Sciatic nerve (tissue), 2 donors: ENCODE data around the gene NIPAL4. TPM values are rescaled to one million over a fixed set of nuclear protein-coding genes. Genes with fewer than 3 reads are reported as not detected.
"Not testable (repeated sequence)": the region's sequence is repeated elsewhere in the genome, so short reads cannot be mapped to it uniquely, and the experiment has no call there.

Source experiments
- ATAC-seq: fragments of 200-7000 bp; cut with Tn5 transposase; one replicate; pipeline ENCODE4 v1.9.1; 2020; ENCODE audit warnings: mild to moderate bottlenecking, moderate library complexity
- DNase-seq: peaks from one replicate; pipeline ENCODE4 v3.0.0-alpha.2; 2020; ENCODE audit warnings: low spot score
- intact Hi-C: fragments of 100-400 bp; cut with DNase I; formaldehyde crosslinking; loops from one replicate; pipeline ENCODE4 v1.14.2; 2022
- total RNA-seq: library from RNA; stranded (reverse); fragmentation: NEBNext Ultra II Directional; extraction: Animal tissue kit (Norgen Biotek cat#: 25700); gene quantifications from one replicate; pipeline ENCODE4 v1.2.1, GENCODE V29; 2021
- donor health status: DM: no; HTN: no; CAD: no.
- donor health status: DM: no; HTN: no; CAD: no.

NIPAL4 gene
- total RNA-seq, 1 donor from 2014 or later: 0.36 TPM

DNA sequence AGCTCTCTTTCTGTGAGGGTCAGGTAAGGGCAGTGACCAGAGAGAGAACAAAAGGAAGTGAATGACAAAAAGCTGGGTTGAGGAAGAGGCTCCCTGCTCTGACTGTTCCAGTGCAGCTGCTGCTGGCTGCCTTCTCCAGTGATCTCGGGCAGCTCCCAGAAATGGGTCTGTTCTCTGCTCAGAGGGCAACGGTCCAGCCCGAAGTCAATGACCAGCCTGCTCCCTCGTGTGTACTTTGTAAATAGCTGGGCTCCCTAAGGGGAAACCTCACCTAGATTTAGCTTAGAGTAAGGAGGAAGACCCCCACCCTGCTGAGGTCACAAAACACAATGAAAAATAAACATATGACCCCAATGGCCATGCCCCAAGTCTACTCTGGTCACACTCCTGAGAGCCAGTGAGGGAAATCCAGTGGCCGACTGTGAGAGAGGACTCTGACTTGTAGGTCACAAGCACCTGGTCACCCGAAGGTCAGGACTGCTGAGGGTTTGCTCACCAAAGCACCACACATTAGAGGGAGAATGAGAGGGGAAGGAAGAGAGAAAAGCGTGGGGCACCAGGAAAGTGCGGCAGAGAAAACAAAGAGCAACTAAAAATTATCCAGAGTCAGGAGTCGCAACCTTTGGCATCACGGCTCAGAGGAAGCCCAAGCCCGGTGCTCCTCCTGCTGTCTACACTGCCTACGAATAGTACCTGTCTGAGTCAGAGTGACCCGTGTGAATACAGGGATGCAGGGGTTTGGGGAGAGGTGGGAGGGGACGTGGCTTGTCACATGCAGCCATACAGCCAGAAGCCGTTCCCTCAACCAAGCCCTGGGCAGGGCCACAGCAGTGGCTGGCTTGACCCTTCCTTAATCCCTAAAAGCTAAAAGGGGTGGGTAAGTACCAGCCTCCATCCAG is 19.8 kb downstream of the NIPAL4 start:
- DNase-seq (no peak), ATAC-seq (peak; percentile 10)
- intact Hi-C loops: loop anchor here (10.0 kb wide), 1 partner anchor 155 kb away; no protein-coding TSS in a partner anchor

DNA sequence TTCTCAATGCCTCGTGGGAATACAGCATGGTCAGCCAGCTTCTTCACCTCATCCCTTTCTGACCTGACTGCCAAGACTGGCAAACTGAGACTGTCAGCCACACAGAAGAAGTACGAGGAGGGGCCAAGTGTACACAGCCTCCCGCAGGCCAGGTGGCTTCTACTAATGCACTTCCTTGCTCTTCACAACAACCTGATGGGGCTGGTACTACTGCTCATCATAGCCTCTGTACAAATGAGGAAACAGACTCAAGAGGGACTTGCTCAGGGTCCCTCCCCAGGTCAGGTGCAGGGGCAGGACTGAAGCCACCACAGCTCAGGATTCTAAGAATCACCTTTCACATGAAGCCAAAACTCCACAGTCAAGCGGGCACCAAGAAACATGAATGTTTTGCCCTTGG is 21.3 kb downstream of the NIPAL4 start:
- ATAC-seq (no peak), DNase-seq (no peak)
- intact Hi-C loops: no loop called here

DNA sequence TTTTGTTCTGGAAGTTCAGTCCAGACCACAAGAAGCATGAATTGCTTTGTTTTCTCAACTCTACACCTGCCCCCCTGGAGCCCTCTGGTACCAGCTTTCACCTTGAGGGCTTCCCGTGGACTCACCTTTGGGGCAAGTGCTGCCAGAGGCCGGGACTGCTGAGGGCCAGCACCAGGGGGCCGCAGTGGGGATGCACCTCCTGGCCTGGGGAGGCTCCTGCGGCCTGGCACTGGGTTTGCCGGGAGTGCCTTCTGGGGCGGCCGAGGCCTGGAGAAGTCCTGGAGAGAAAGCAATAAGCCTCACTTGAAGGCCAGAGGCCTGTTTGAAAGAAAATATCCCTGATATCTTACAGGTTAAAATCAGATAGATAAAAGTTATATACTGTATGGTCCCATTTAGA is 21.7 kb downstream of the NIPAL4 start:
- ATAC-seq (no peak), DNase-seq (no peak)
- intact Hi-C loops: no loop called here

DNA sequence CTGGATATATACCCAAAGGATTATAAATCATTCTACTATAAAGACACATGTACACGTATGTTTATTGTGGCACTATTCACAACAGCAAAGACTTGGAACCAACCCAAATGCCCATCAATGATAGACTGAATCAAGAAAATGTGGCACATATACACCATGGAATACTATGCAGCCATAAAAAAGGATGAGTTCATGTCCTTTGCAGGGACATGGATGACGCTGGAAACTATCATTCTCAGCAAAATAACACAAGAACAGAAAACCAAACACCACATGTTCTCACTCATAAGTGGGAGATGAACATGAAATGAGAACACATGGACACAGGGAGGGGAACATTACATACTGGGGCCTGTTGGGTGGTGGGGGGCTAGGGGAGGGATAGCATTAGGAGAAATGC is 22.7 kb downstream of the NIPAL4 start:
- intact Hi-C loops, ATAC-seq, DNase-seq: not testable (repeated sequence)

DNA sequence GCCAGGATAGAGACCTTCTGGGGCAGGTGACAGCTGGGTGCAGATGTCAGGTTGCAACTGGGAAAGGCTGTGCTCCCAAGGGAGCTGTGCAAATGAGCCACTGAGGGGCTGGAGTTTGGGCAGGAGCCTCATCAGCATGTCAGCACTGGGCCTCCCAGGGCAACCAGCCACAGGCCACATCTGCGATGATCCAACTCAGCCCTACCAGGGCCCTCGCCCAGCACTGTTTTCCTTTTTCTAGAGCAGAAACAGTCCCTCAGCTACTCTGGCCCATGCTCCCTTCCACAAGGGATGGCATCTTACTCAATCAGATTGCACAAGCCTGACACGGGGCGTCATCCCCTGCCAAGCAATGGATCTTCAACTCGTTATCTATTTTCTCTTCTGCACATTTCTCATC is 24.8 kb downstream of the NIPAL4 start:
- intact Hi-C loops: no loop called here
- ATAC-seq (peak; percentile 86), DNase-seq (no peak)

DNA sequence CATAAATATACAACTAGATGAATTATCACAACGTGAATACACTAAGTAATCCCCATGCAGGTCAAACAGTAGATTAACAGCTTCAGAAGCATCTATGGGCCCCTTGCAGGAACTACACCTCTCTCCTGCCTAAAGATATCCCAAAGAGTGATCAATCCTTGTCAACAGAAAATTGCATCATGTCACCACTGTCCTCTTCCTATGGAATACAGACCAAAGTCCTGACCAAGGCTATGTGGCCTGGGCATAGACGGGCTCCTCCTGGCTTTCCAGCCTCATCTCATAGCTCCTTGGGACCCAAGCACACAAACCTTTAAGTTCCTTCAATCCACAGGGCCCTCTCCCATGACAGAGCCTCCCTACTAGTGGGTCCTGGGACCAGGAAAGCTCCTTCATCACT is 25.3 kb downstream of the NIPAL4 start:
- DNase-seq: no peak
- no peak for ATAC-seq
- intact Hi-C loops: no loop called here

DNA sequence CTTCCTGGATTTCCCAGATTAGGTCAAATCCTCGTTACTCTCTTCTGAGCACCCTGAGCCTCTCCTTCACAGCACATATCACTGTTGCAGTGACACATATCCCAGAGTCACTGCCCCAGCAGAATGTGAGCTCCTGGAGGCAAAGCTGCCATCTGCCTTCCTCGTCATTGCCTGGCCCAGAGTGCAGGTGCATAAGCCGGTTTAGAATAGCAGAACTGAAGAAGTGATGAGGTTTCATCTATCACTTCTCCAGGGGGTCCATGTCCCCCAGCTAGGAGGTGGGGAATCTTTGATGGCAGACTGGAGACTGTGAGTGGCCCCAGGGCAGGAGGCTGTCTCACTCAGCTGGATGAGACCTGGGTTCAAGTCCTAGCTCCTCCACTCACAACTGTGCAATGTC is 25.8 kb downstream of the NIPAL4 start:
- intact Hi-C loops: no loop called here
- no peak for ATAC-seq
- DNase-seq: no peak

DNA sequence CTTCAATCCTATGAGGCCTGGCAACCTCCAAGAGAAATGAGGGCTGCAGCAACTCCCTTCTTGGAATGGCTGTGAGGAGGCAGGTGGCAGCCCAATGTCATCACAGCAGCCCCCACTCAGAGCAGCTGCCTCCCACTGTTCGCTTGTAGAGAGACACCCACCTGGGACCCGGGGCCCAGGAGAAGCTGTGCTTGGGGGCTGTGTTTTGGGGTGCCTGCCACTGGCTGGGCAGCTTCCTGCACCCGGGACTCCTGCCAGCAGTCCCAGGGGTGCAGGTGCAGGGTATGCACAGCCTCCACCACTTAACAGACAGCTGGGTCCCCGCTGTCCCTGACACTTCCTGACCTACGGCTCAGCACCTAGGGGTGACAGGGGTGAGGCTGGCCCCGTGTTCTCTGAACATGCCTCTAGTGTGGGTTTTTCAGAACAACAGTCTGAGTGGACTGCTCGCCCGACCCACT is 26.2 kb downstream of the NIPAL4 start:
- DNase-seq (no peak), ATAC-seq (no peak)
- intact Hi-C loops: no loop called here

DNA sequence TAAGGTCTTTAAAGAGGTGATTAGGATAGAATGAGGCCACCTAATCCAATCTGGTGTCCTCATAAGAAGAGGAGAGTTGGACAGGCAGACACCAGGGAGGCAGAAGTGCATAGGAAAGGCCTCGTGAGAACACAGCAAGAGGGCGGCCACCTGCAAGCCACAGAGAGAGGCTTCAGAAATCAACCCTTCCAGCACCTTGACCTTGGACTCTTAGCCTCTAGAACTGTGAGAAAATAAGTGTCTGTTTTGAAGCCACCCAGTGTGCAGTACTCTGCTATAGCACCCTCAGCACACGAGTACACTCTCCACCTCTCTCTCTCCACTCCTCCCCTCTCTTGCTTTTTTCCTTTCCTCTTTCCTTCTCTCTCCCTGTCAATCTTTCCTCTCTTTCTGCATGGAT is 26.8 kb downstream of the NIPAL4 start:
- ATAC-seq: no peak
- intact Hi-C loops: no loop called here

DNA sequence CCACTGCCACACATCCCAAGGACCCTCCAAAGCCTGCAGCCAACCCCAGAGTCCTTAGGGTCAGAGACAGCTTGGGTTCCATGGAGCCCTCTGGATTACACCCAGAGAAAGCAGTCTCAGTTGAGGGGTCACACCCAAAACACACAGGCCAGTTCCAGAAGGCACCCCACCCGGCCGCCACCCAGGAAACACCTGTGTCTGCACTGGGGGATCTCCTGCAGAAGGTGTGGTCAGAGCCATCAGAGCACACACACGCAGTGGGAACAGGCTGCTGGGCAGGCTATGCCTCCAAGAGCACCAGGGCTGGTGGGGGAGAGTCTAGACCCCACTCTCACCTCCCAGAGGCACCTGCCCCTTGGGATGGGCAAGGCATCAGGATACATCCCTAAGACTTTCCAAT is 27.3 kb downstream of the NIPAL4 start:
- ATAC-seq: no peak
- intact Hi-C loops: no loop called here
- no peak for DNase-seq

More for the DNA sequence above, 26.8 kb downstream of the NIPAL4 start:
- no peak for DNase-seq

DNA sequence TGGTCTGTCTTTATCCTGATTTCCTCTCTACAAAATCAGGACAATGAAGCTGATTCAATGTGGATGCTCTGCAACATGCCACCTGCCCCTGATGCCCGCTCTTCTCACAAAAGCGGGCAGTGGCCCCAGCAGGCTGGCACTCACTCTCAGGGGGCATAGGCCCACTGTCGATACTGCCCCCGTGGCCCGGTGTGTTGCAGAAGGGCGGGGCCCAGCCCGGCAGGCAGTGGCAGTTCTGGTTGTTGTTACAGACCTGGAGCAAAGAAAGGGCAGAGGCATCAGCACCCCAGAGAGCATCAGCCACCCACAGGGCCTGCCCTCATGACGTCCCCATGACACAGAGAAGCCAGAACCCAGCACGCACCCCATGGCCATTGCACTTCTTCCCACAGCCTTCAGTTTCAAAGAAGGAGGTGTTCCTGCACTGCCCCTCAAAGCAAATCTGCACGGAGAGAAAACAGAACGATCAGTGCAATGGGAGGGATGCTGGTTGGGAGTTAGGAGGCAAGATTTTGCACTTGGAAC is 31.5 kb downstream of the NIPAL4 start:
- intact Hi-C loops: no loop called here
- DNase-seq (no peak), ATAC-seq (no peak)

DNA sequence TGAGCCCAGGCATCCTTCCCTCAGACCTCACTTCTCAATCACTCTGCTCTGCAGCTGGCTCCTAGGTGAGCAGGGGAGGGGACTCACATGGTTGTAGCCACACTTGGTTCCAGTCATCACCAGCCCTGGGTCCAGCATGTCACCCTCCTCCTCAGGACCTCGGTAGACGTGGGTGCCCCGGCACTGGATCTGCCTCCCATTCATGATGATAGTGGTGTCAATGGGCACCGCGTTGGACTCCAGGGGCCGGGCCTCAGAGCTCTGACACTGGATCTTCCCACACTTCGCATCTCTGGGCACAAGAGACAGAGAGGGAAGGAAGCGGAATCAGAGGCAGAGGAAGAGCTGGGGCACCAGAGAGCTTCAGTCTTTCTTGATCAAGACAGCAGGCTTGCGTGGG is 32.9 kb downstream of the NIPAL4 start:
- DNase-seq (no peak), ATAC-seq (no peak)
- intact Hi-C loops: no loop called here

DNA sequence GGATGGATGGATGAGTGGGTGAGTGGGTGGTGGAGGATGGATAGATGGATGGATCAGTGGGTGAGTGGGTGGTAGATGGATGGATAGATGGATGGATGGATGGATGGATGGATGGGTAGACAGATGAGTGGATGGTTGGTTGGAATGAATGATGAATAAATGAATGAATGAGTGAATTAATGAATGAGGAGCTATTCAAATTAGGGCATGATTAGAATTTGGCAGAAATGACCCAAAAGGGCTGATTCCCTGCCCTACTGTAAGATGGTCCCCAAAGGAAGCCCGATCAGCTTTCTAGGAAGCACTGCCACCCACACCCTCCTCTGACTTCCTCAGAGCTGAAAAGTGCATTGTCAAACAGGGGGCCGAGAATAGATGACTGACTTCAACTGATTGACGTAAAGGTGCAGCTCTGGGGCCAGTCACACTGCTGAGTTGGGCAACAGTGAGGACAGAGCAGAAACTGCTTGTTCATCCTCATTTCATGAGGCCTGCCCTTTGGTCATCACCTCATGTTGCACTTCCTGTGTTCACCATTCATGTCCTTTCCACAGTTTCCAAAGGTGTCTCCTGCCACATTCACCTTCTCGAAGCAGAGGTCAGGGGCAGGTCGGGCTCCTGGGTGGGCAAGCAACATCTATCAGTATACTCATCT is 34.3 kb downstream of the NIPAL4 start:
- intact Hi-C loops: no loop called here
- DNase-seq (no peak), ATAC-seq (no peak)

DNA sequence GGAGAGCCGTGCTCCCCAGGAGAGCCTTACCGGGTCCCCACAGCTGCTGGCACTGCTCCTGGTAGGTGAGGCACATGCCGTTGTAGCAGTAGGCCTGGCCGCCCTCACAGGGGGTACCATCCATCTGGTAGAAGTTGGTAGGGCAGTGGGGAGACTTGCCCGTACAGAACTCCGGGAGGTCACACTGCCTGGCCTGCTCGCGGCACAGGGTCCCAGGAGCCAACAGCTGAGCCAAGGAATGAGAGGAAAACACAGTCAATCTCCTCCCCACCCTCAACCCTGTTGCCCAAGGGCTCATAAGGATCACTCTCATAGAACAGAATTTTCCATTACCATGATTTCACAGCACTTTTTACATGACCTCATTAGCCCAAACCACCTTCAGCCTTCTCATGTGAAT is 36.9 kb downstream of the NIPAL4 start:
- intact Hi-C loops: no loop called here
- ATAC-seq (peak; percentile 60), DNase-seq (no peak)

DNA sequence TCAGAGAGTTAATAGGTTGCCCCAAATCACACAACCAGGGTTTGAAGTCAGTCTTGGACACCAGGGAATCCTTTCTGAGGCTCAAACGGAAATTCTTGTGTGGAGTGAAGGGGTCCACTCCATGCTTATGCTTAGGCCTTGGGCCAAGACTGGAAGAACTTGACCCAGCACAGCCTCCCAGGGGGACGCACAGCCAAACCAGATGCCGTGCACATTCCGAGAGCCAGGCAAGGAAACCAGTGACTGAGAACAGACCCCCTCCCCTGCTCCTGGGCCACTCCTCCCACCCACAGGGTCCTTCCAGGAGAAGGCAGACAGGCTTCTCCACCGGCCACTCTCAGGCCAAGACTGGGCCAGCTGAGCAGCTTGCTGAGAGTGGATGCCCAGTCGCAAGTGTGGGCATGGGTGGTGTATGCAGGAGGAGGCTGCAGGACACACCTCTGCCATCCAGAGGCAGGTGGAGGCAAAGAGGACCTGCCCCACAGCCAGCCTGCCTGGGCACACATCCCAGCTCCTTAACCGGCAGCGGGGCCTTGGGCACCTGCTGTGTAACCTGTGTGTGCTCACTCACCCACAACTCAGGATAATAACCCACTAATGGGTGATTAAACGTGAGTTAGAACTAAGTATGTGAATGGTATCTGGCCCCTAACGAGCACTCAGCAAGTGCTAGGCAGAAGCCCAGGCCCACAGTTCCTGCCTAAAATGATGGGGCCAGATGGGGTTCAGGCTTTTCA is 38.0 kb downstream of the NIPAL4 start:
- intact Hi-C loops: no loop called here
- ATAC-seq: no peak
- no peak for DNase-seq

DNA sequence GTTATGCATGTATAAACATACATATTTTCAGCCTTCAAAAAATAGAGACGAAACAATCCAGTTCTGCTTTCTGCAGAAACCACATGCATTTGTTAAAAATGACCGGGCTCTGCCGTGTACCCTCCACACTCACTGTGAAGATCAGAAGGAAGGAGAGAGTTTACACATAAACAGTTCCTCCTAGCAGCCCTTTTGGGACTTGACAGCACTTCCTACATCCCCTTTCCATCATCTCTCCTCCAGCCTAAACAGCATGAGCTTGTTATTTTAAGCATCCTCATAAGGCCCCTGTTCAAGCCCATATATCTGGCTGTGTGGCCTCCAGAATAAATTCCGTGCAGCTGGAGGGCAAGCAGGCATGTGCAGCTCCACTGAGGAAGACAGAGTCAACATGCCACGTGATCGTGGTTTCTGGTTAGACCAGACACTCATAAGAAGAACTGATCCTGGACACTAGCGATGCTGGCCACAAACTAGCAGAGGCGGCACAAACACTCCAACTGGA is 42.2 kb downstream of the NIPAL4 start:
- intact Hi-C loops: no loop called here
- ATAC-seq: peak; percentile 64
- no peak for DNase-seq

DNA sequence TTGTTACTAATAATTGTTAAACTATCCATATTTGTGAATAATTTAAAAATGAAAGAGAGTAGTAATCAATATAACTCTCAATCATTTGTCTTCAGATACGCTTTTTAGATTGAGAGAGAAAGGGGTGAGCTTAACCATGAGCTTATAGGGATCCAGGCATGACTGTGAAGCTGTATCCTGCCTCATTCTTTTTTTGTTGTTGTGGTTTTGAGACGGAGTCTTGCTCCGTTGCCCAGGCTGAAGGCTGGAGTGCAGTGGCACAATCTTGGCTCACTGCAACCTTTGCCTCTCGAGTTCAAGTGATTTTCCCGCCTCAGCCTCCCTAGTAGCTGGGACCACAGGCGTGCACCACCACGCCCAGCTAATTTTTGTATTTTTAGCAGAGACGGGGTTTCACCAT is 44.0 kb downstream of the NIPAL4 start:
- intact Hi-C loops: no loop called here
- DNase-seq: no peak
- no peak for ATAC-seq

DNA sequence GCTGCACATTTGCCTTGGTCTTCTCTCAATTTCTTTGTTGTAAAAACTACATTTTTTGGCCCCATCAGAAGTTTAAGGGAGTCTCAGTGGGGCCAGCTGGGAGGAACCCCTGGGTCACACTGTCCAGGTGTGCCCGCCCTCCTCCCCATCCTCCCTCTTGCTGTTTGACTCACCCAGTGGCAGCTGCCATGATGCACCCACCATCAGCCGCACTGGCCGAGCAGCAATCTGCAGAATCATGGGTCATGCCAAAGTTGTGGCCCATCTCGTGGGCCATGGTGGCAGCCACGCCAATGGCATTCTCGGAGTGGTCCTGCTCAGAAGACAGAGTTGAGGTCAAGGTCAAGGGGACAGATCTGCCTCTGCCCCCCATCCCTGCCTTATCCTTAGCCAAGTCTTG is 45.5 kb downstream of the NIPAL4 start:
- DNase-seq: no peak
- intact Hi-C loops: no loop called here
- ATAC-seq: no peak

DNA sequence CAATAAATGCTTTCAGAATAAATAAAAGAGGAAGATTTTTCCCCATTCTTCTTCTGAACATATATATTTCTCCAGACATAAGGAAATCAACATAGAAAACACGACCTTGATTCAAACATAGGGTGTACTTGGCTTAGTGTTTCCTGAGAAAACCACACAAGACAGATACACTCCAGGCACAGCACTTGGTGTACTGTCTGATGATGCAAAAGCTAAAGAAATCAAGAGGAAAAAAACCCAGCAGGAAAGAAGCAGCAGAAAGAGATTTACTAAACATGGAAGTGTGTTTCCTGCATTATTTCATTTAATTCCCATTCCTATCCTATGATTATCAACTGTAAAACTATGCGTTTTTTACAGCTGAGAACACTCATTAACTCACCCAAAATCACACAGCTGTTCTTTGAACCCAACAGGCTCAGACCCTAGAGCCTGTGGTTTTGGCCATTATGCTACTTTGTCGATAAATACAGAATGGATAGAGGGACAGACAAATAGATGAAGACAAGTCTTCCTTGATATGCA is 46.1 kb downstream of the NIPAL4 start:
- intact Hi-C loops: no loop called here

More for the DNA sequence above, 46.1 kb downstream of the NIPAL4 start:
- no peak for ATAC-seq
- DNase-seq: no peak
